ENCODE data around the gene LCORL. TPM values are rescaled to one million over a fixed set of nuclear protein-coding genes. Genes with fewer than 3 reads are reported as not detected.
"Not testable (repeated sequence)": the region's sequence is repeated elsewhere in the genome, so short reads cannot be mapped to it uniquely, and the experiment has no call there.

Gene LCORL
- polyA plus RNA-seq, 2 of the 4 experiments (the other 2 are of a cell fraction), result 6.4 to 9.7 TPM

GRCh38 chr4:17854036-17854435 is 167.5 kb downstream of the LCORL start (continued):
- no peak for TF ChIP-seq HMGXB4 (CRISPR knock-in tag; IDR thresholded peaks at IDR 0.05; ENCODE audit: borderline replicate concordance)

- H3K9me3 ChIP-seq, result no peaks in the 10 kb centered on the region
- no peak overlapping the region for H3K4me3 ChIP-seq
- no peaks in the 10 kb centered on the region for H3K4me1 ChIP-seq
- TF ChIP-seq MAFK (IDR thresholded peaks at IDR 0.05; ENCODE audit: partially characterized antibody) (peak; percentile 65), ESRRA (IDR thresholded peaks at IDR 0.05; ENCODE audit: borderline replicate concordance, low read length) (no peak)
- no peak overlapping the region for H3K27ac ChIP-seq
- POLR2A ChIA-PET, result no interaction called here
- CTCF ChIA-PET, result no interaction called here
- FAIRE-seq, result no peak
- ATAC-seq, result no peak
- DNase-seq (ENCODE audit: low read depth in 1 of 2, low spot score in 1 of 2), result no peak
- no peak overlapping the region for H3K4me2 ChIP-seq
Observed at GRCh38 chr4:17851959-17852358, 169.6 kb downstream of the LCORL start.

GRCh38 chr4:17850295-17850694 is 171.3 kb downstream of the LCORL start:
- POLR2A ChIA-PET, ATAC-seq: not testable (repeated sequence)

GRCh38 chr4:17846266-17846665 is 175.3 kb downstream of the LCORL start:
- no peak overlapping the region for H3K4me2 ChIP-seq
- no peak for TF ChIP-seq EHMT2 (IDR thresholded peaks at IDR 0.05; ENCODE audit: low read depth)
- TF ChIP-seq ZC3H11A (IDR thresholded peaks at IDR 0.05), result no peak
- TF ChIP-seq FOSB (CRISPR knock-in tag; IDR thresholded peaks at IDR 0.05), result no peak
- TF ChIP-seq NFE2L2 (conservative IDR thresholded peaks at IDR 0.05; ENCODE audit: low read length), result no peak
- no peak for TF ChIP-seq HES2 (IDR thresholded peaks at IDR 0.05)
- TF ChIP-seq ESRRA (IDR thresholded peaks at IDR 0.05; ENCODE audit: borderline replicate concordance, low read length), result no peak
- no peak for TF ChIP-seq PBX3 (IDR thresholded peaks at IDR 0.05)
- no peak for TF ChIP-seq RNF2 (IDR thresholded peaks at IDR 0.05; ENCODE audit: borderline replicate concordance, low read depth)
- no peak for TF ChIP-seq FOSL2 (IDR thresholded peaks at IDR 0.05)
- no peak for TF ChIP-seq FOSL2 (CRISPR knock-in tag; IDR thresholded peaks at IDR 0.05)
- TF ChIP-seq RAD21 (conservative IDR thresholded peaks at IDR 0.05 in 1 of 2, IDR thresholded peaks at IDR 0.05 in 1 of 2), result no peak
- no peak for TF ChIP-seq HOXA7 (CRISPR knock-in tag; IDR thresholded peaks at IDR 0.05)
- no peak for TF ChIP-seq E2F6 (IDR thresholded peaks at IDR 0.05; ENCODE audit: borderline replicate concordance, low read depth)
- no peak for TF ChIP-seq HDAC2 (IDR thresholded peaks at IDR 0.05)
- no peak for TF ChIP-seq ZFP36 (IDR thresholded peaks at IDR 0.05; ENCODE audit: borderline replicate concordance, partially characterized antibody)
- no peak for TF ChIP-seq BCL3 (IDR thresholded peaks at IDR 0.05)
- TF ChIP-seq GATA3 (IDR thresholded peaks at IDR 0.05; ENCODE audit: borderline replicate concordance), result no peak
- no peak for TF ChIP-seq HOXB13 (CRISPR knock-in tag; IDR thresholded peaks at IDR 0.05; ENCODE audit: low read depth)
- TF ChIP-seq CHD4 (IDR thresholded peaks at IDR 0.05; ENCODE audit: borderline replicate concordance), result no peak
- no peaks in the 10 kb centered on the region for H3K9me3 ChIP-seq
- H3K4me3 ChIP-seq, result no peak overlapping the region
- H3K4me1 ChIP-seq, result no peaks in the 10 kb centered on the region
- ChIA-PET CTCF (interaction anchor here (0.6 kb wide), 1 partner anchor 19 kb away, joined by 3 read pairs; no protein-coding TSS in a partner anchor), POLR2A (no interaction called here)
- DNase-seq (ENCODE audit: low read depth in 1 of 2, low spot score in 1 of 2) (no peak), ATAC-seq (no peak), FAIRE-seq (no peak)
- 96% methylated on average over 2 of the region's 2 CpGs for WGBS (ENCODE audit: missing lambda C conversion rate)
- H3K27ac ChIP-seq, result no peak overlapping the region

More at GRCh38 chr4:17850295-17850694, 171.3 kb downstream of the LCORL start:
- H3K4me3 ChIP-seq; H3K4me2 ChIP-seq; FAIRE-seq; H3K4me1 ChIP-seq; CTCF ChIA-PET; H3K9me3 ChIP-seq; DNase-seq (ENCODE audit: low read depth in 1 of 2, low spot score in 1 of 2); H3K27ac ChIP-seq: not testable (repeated sequence)
- WGBS (ENCODE audit: missing lambda C conversion rate), result 92% methylated on average over 1 of the region's 1 CpG

Measured in A549 (cell line).